ENCODE data around the gene OGFR.

Gene OGFR

DNA sequence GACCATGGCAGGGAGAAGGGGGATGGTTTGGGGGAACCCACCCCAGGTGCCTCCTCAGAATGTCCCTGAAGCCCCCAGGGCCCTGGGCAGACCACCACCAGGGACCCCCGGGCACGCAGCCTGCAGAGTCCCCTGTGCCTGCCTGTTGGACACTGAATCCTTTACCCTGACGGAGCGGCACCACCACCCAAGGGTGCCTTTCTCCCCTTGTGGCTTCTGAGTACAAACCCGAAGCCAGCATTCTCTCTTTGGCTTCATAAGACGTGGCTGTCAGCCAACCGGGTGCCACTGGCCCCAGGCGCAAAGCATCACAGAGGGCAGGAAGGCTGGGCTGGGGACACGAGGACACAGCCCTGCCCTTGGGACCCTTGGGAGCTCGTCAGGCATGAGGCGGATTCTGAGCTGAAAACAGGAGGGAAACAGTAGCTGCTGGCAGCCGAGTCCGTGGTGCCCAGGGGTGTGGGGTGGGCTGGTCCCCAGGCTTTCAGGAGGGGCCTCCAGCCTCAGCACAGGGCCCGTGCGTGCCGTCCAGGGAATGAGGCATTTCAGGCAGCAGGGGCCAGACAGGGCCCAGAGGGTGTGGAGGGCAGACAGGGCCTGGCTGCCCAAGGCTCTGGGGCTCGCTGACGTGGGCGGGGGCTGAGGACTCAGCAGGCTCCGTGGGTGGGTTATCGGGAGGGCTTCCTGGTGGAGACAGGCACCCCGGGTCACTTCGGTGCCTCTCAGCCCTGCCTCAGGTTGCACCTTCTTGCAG lies 15.8 kb downstream of the OGFR start:
- no peak overlapping the region for H3K4me3 ChIP-seq (ENCODE audit: low read depth, low read length)
- no peak for DNase-seq (ENCODE audit: low read depth)
- TF ChIP-seq, protein P1, sequence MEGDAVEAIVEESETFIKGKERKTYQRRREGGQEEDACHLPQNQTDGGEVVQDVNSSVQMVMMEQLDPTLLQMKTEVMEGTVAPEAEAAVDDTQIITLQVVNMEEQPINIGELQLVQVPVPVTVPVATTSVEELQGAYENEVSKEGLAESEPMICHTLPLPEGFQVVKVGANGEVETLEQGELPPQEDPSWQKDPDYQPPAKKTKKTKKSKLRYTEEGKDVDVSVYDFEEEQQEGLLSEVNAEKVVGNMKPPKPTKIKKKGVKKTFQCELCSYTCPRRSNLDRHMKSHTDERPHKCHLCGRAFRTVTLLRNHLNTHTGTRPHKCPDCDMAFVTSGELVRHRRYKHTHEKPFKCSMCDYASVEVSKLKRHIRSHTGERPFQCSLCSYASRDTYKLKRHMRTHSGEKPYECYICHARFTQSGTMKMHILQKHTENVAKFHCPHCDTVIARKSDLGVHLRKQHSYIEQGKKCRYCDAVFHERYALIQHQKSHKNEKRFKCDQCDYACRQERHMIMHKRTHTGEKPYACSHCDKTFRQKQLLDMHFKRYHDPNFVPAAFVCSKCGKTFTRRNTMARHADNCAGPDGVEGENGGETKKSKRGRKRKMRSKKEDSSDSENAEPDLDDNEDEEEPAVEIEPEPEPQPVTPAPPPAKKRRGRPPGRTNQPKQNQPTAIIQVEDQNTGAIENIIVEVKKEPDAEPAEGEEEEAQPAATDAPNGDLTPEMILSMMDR (conservative IDR thresholded peaks at IDR 0.05; ENCODE audit: low read depth, low read length): no peak

DNA sequence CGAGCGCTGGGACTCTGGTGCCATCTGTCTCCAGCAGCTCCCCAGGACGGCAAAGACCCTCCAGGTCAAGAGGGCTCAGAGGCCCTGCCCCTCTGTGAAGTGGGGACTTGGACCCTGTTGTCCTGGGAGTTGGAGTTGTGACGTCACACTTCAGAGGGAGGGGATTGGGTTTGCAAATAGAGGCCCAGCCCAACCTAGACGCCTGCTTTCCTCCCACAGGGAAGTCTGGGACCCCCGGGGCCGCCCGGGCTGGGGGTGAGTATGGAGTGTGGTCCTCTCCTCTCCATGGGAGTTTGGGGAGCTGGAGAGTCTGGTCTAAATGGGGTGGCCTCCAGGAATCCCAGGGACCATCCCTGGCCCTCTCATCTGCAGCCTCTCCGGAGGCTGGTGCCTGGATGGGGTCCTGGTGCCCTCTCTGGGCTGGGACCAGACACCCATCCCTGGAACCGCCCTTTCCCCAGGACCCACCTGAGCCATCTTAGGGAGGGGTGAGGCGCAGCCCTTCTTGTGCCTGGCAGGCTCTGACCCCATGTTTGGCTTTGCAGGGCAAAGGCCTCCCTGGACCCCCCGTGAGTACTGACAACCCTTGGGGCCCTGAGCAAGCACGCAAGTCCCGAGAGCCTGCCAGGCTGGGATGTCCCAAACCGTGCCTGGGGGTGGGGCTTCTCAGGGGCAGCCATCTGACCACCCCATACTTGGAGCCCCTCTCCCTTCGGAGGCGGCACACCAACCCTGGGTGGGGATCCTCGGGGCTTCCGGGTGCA lies 16.5 kb downstream of the OGFR start:
- TF ChIP-seq, protein P1 (conservative IDR thresholded peaks at IDR 0.05; ENCODE audit: low read depth, low read length): no peak
- DNase-seq (ENCODE audit: low read depth): no peak
- H3K4me3 ChIP-seq (ENCODE audit: low read depth, low read length): no peak overlapping the region

DNA sequence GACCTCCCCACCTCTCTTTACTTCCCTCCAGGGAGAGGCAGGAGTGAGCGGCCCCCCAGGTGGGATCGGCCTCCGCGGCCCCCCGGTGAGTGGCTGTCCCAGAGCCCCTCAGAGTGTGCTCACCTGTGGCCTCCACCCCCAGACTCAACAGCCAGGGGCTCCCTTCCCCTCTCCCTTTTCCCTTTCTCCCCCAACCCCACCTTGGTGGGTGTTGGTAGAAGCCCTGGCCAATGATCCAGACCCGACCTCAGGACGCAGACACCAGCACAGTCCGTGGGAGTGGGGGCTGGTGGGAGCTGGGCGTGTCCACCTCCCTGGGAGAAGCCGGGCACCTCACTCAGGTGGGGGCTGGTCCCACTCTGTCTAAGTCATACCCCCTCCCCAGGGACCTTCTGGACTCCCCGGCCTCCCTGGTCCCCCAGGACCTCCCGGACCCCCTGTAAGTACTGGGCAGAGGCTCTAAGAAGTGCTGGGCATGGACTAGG lies 17.1 kb downstream of the OGFR start:
- no peak for DNase-seq (ENCODE audit: low read depth)
- no peak overlapping the region for H3K4me3 ChIP-seq (ENCODE audit: low read depth, low read length)
- TF ChIP-seq, protein P1 (conservative IDR thresholded peaks at IDR 0.05; ENCODE audit: low read depth, low read length): no peak

DNA sequence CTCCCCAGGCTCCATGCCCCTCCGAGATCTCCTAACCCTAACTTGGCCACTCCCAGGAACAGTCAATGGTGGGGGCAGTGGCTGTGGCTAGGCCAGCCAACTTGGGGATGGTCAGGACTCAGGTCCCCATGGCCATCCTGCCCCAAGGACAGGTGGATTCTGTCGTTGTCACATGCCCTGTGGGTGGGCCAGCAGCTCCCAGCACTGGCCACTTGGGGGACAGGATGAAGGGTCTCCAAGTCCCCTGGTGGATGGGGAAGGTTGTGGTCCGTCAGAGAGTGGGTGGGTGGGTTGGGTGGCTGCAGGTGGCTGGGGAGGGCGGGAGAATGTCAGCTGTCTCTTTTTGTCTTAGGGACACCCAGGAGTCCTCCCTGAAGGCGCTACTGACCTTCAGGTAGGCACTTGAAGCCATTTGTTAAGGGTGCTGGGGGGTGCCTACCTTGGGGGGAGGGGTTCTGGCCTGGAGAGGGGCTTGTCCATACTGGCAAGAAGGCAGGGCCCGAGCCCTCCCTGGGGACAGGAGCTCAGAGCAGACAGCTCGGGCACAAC lies 17.7 kb downstream of the OGFR start:
- TF ChIP-seq, protein P1 (conservative IDR thresholded peaks at IDR 0.05; ENCODE audit: low read depth, low read length): no peak
- H3K4me3 ChIP-seq (ENCODE audit: low read depth, low read length): no peak overlapping the region
- no peak for DNase-seq (ENCODE audit: low read depth)

DNA sequence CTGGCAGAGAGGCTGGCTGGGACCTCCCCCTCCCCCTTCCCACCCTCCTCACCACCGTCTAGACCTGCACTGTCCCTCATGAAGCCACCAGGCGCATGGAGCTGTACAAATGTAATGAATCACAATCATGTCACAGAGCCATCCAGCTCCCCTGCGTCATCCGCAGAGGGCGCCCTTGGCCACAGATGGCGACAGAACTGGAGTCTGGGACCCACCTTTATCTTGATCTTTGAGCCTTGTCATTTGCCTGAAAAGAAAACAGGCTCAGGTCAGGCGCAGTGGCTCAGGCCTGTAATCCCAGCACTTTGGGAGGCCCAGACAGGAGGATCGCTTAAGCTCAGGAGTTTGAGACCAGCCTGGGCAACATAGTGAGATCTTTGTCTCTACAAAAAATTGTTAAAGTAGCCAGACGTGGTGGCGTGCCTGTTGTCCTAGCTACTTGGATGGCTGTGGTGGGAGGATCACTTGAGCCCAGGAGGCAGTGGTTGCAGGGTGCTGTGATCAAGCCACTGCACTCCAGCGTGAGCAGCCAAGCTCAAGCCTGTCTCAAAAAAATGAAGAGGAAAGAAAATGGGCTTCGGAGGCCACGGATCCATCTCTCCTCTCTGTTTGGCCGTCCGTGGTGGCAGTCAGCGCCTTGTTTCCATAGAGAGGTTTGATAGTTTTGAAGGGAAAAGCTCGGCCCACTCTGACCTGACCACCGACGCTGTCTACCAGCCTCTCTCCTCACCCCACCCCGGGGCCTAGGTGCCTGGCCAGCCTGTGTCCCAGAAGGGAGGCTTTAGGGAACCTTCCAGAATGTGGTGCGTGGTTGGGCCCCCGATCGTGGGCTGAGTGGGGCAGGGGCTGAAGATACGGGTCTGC lies 18.4 kb downstream of the OGFR start:
- TF ChIP-seq, protein P1 (conservative IDR thresholded peaks at IDR 0.05; ENCODE audit: low read depth, low read length): peak; percentile 49
- DNase-seq (ENCODE audit: low read depth): no peak
- H3K4me3 ChIP-seq (ENCODE audit: low read depth, low read length): no peak overlapping the region

DNA sequence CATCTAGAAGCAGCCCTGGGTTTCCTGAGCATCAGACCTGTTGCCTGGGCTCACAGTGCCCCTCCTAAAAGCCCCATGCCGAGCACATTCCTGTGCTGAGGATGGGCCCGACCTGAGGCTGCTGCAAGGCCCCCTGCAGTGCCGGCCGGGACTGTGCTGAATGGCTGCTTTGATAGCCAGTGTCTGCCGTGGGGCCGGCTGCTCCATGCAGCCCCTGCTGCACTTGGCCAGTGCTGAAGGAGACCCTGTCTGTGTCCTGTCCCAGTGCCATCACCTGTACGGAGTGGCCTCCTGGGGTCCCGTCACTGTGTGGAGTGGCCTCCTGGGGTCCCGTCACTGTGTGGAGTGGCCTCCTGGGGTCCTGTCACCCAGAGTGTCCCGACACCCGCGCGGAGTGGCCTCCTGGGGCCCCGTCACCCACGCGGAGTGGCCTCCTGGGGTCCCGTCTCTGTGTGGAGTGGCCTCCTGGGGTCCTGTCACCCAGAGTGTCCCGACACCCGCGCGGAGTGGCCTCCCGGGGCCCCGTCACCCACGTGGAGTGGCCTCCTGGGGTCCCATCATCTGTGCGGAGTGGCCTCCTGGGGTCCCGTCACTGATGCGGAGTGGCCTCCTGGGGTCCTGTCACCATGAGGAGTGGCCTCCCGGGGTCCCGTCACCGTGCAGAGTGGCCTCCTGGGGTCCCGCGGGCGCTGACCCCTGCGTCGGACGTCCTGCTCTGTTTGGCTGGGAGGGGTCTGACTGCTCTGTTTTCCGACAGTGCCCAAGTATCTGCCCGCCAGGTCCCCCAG lies 19.2 kb downstream of the OGFR start:
- DNase-seq (ENCODE audit: low read depth): no peak
- TF ChIP-seq, protein P1 (conservative IDR thresholded peaks at IDR 0.05; ENCODE audit: low read depth, low read length): no peak
- no peak overlapping the region for H3K4me3 ChIP-seq (ENCODE audit: low read depth, low read length)

All from choroid plexus epithelial cell (primary cell).